Measurements from ENCODE around the gene RFTN1. TPM values are rescaled to one million over a fixed set of nuclear protein-coding genes. Genes with fewer than 3 reads are reported as not detected.

RFTN1 gene
- total and polyA plus RNA-seq, 10 of the 15 experiments (the other 5 are each of a cell fraction or from before 2014, with no cell fraction given): 20.6 to 213 (median 147) TPM

- Histone ChIP-seq H3K4me2 (ENCODE audit: control insufficient read depth, insufficient read depth) (no peak overlapping the region), H3K4me3 (no peak overlapping the region), H3K9me3 (replicated peaks; ENCODE audit: control insufficient read depth, insufficient read depth, low read length) (no peaks in the 10 kb centered on the region), H3K27ac (ENCODE audit: control insufficient read depth, insufficient read depth) (no peak overlapping the region), H3K27me3 (replicated peaks in 1 of 2; ENCODE audit: control insufficient read depth in 2 of 2, insufficient read depth in 2 of 2, low read length in 1 of 2) (no peaks in the 10 kb centered on the region), H3K4me1 (ENCODE audit: control insufficient read depth, insufficient read depth, low read length) (peaks cover 9% of the 10 kb centered on the region; the same call in 1 of the 2 replicates), H3K9ac (ENCODE audit: control insufficient read depth, insufficient read depth, low read length) (no peak overlapping the region), H4K20me1 (ENCODE audit: control insufficient read depth, insufficient read depth) (no peaks in the 10 kb centered on the region), H3K36me3 (ENCODE audit: control insufficient read depth in 2 of 2, insufficient read depth in 2 of 2, low read length in 1 of 2) (peaks cover 17 to 51% of the 10 kb centered on the region in 2 experiments), H3K79me2 (ENCODE audit: control insufficient read depth, insufficient read depth, low read length) (peaks cover 2% of the 10 kb centered on the region; the same call in 1 of the 2 replicates), H2AFZ (ENCODE audit: control insufficient read depth, low read depth, low read length) (no peak overlapping the region)
- in situ Hi-C loops (cut with MboI) (no loop called here), intact Hi-C loops (cut with micrococcal nuclease; ENCODE audit: unreplicated experiment) (no loop called here)
- TF ChIP-seq POLR2AphosphoS5 (IDR thresholded peaks at IDR 0.05; ENCODE audit: low read length) (no peak), ZNF24 (IDR thresholded peaks at IDR 0.05) (no peak), FOXM1 (IDR thresholded peaks at IDR 0.05; ENCODE audit: low read depth, low read length) (no peak), CREM (IDR thresholded peaks at IDR 0.05; ENCODE audit: low read depth) (no peak), CBX3 (IDR thresholded peaks at IDR 0.05; ENCODE audit: borderline replicate concordance, low read depth) (no peak), ZBED1 (IDR thresholded peaks at IDR 0.05; ENCODE audit: borderline replicate concordance) (no peak), EZH2 (IDR thresholded peaks at IDR 0.05; ENCODE audit: borderline replicate concordance, control insufficient read depth, low read depth, low read length) (no peak), MTA3 (IDR thresholded peaks at IDR 0.05; ENCODE audit: borderline replicate concordance, low read length) (no peak), MYB (IDR thresholded peaks at IDR 0.05; ENCODE audit: borderline replicate concordance, low read depth, low read length) (no peak), FOS (IDR thresholded peaks at IDR 0.05; ENCODE audit: borderline replicate concordance, extremely low read depth, insufficient read length) (no peak), SREBF2 (IDR thresholded peaks at IDR 0.05; ENCODE audit: low read length) (no peak), WRNIP1 (IDR thresholded peaks at IDR 0.05; ENCODE audit: borderline replicate concordance, low read depth, low read length) (no peak), BRCA1 (IDR thresholded peaks at IDR 0.05; ENCODE audit: low read depth, low read length) (no peak), CHD1 (IDR thresholded peaks at IDR 0.05; ENCODE audit: low read depth, low read length) (no peak), SMC3 (IDR thresholded peaks at IDR 0.05; ENCODE audit: borderline replicate concordance, low read length) (no peak)
- no TSS peak for BruUV-seq (replicated peaks)
- CTCF ChIA-PET: interaction anchor here (1.1 to 2.0 kb wide), 4 partner anchors 14 to 187 kb away, joined by 3 to 4 read pairs (median 4); no protein-coding TSS in a partner anchor
- SMC1A ChIA-PET (ENCODE audit: uncharacterized antibody, unreplicated experiment): interaction anchor here (0.6 to 2.0 kb wide), 8 partner anchors 8 to 120 kb away, joined by 3 to 7 read pairs (median 4); no protein-coding TSS in a partner anchor
- ATAC-seq (no peak), FAIRE-seq (no peak), DNase-seq (ENCODE audit: low read depth, low spot score) (no peak)
- WGBS (ENCODE audit: insufficient coverage, insufficient replicate concordance, low lambda C conversion rate, missing lambda C conversion rate): 100% methylated on average over 2 of the region's 4 CpGs
- POLR2A ChIA-PET: interaction anchor here (1.0 to 1.4 kb wide), 2 partner anchors 10 to 144 kb away, joined by 3 read pairs; no protein-coding TSS in a partner anchor
- RAD21 ChIA-PET (ENCODE audit: unreplicated experiment): interaction anchor here (0.8 to 1.5 kb wide), 3 partner anchors 8 to 99 kb away, joined by 3 to 4 read pairs (median 3); no protein-coding TSS in a partner anchor
Observed at GRCh38 chr3:16362770-16363169, 150.7 kb downstream of the RFTN1 start.
